ENCODE data around the gene EPHA1.

The EPHA1 gene

DNA sequence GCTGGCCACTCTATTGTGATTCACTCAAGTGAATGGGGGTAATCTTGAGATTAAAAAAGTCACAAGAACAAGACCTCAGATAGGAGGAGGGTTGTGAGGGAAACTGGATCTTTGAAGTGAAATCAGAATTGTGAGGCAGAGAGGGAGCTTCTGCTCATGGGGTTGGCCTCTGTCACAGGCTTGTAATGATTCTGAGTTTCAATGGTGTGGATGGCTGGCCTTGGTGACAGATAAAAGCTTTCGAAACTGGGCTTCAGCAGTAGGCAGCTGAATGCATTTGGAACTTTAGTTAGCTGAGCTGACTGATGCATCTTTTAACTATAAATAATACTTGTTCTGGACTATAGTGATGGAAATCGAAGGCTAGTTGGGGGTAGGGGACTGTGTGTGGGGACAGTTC, 46.8 kb upstream of the EPHA1 start:
- Histone ChIP-seq H3K4me3 (ENCODE audit: severe bottlenecking) (no peak overlapping the region), H3K9me3 (ENCODE audit: severe bottlenecking) (no peaks in the 10 kb centered on the region), H3K4me1 (ENCODE audit: insufficient read depth, poor library complexity, severe bottlenecking) (peaks cover 14% of the 10 kb centered on the region), H3K27me3 (ENCODE audit: insufficient read depth, poor library complexity, severe bottlenecking) (no peaks in the 10 kb centered on the region), H3K36me3 (ENCODE audit: low read depth) (no peaks in the 10 kb centered on the region), H3K27ac (ENCODE audit: poor library complexity, severe bottlenecking) (no peak overlapping the region)
- ATAC-seq (ENCODE audit: low read depth), result no peak
- TF ChIP-seq, protein P1, sequence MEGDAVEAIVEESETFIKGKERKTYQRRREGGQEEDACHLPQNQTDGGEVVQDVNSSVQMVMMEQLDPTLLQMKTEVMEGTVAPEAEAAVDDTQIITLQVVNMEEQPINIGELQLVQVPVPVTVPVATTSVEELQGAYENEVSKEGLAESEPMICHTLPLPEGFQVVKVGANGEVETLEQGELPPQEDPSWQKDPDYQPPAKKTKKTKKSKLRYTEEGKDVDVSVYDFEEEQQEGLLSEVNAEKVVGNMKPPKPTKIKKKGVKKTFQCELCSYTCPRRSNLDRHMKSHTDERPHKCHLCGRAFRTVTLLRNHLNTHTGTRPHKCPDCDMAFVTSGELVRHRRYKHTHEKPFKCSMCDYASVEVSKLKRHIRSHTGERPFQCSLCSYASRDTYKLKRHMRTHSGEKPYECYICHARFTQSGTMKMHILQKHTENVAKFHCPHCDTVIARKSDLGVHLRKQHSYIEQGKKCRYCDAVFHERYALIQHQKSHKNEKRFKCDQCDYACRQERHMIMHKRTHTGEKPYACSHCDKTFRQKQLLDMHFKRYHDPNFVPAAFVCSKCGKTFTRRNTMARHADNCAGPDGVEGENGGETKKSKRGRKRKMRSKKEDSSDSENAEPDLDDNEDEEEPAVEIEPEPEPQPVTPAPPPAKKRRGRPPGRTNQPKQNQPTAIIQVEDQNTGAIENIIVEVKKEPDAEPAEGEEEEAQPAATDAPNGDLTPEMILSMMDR (IDR thresholded peaks at IDR 0.05; ENCODE audit: poor library complexity, severe bottlenecking), result no peak
- DNase-seq (ENCODE audit: low spot score), result no peak

DNA sequence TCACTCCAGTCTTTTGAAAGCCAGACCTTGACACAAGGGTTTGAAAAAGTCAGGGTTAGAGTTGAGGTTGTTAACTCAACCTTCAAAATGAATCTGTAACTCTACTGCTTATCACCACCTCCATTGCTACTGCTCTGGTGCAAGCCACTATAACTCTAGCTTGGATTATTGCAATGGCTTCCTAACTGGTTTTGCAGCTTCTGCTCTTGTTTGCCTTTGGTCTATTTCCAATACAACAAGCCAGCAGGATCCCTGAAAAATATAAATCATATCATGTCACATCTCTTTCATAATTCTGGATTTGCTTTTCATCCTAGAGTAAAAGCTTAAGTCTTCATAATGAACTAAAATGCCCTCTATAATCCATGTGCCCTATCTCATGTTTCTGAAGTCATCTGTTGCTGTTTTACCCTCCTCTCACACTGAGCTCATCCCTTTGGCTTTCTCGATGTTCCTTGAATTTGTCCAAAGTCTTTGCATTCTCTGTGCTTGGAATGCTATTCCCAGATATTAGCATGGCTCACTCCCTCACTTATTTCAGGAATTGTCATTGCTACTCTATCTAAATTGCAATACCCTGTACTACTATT, 45.5 kb upstream of the EPHA1 start:
- TF ChIP-seq, protein P1 (IDR thresholded peaks at IDR 0.05; ENCODE audit: poor library complexity, severe bottlenecking), result no peak
- H3K4me3 ChIP-seq (ENCODE audit: severe bottlenecking), result no peak overlapping the region
- DNase-seq (ENCODE audit: low spot score) (no peak), ATAC-seq (ENCODE audit: low read depth) (no peak)
- no peak overlapping the region for H3K27ac ChIP-seq (ENCODE audit: poor library complexity, severe bottlenecking)
- H3K27me3 ChIP-seq (ENCODE audit: insufficient read depth, poor library complexity, severe bottlenecking), result no peaks in the 10 kb centered on the region
- H3K9me3 ChIP-seq (ENCODE audit: severe bottlenecking), result no peaks in the 10 kb centered on the region
- peaks cover 14% of the 10 kb centered on the region for H3K4me1 ChIP-seq (ENCODE audit: insufficient read depth, poor library complexity, severe bottlenecking)
- H3K36me3 ChIP-seq (ENCODE audit: low read depth), result no peaks in the 10 kb centered on the region

DNA sequence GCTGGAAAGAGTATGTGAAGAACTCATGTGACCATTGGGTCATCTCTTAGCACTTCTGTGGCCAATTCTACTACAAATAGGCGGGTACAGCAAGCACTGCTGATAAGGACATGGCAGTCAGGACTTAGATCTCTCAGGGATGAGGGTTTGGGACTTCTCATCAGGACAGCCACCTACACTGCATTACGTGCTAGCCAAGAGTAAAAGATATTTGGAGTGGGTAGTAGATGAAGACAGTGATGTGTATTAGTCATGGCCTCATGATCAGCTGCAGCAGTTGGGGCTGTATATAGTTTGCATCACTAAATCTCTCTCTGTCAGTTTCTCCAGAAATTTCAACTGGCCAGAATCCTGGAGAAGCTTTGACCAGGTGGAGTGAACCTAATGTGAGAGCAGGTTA, 43.8 kb upstream of the EPHA1 start:
- Histone ChIP-seq H3K4me3 (ENCODE audit: severe bottlenecking) (no peak overlapping the region), H3K4me1 (ENCODE audit: insufficient read depth, poor library complexity, severe bottlenecking) (peaks cover 6% of the 10 kb centered on the region)
- no peak for ATAC-seq (ENCODE audit: low read depth)

DNA sequence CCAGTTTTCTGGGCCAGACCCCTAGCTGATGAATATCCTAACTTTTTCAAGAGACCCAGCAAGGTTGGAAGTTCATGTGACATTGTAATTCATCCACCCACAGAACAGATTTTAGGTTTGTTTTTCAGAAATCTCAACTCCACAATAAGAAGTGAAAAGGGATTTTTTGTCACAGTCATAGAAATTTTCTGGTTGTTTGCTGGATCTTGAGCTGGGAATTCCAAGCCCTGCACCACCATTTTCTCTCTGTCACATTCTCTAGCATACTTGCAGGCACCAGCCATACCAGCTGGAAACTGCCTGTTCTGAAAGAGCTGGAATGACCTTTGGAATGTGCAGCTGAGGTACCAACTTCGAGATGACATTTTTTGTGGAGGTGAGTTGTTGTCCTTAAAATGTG, 43.1 kb upstream of the EPHA1 start:
- Histone ChIP-seq H3K4me1 (ENCODE audit: insufficient read depth, poor library complexity, severe bottlenecking) (no peaks in the 10 kb centered on the region), H3K27me3 (ENCODE audit: insufficient read depth, poor library complexity, severe bottlenecking) (no peaks in the 10 kb centered on the region), H3K27ac (ENCODE audit: poor library complexity, severe bottlenecking) (no peak overlapping the region), H3K4me3 (ENCODE audit: severe bottlenecking) (no peak overlapping the region), H3K36me3 (ENCODE audit: low read depth) (no peaks in the 10 kb centered on the region), H3K9me3 (ENCODE audit: severe bottlenecking) (no peaks in the 10 kb centered on the region)
- TF ChIP-seq, protein P1 (IDR thresholded peaks at IDR 0.05; ENCODE audit: poor library complexity, severe bottlenecking), result no peak
- DNase-seq (ENCODE audit: low spot score) (no peak), ATAC-seq (ENCODE audit: low read depth) (no peak)

More for the DNA sequence above, 43.8 kb upstream of the EPHA1 start:
- Histone ChIP-seq H3K36me3 (ENCODE audit: low read depth) (no peaks in the 10 kb centered on the region), H3K27me3 (ENCODE audit: insufficient read depth, poor library complexity, severe bottlenecking) (no peaks in the 10 kb centered on the region), H3K27ac (ENCODE audit: poor library complexity, severe bottlenecking) (no peak overlapping the region), H3K9me3 (ENCODE audit: severe bottlenecking) (no peaks in the 10 kb centered on the region)
- TF ChIP-seq, protein P1 (IDR thresholded peaks at IDR 0.05; ENCODE audit: poor library complexity, severe bottlenecking), result no peak
- no peak for DNase-seq (ENCODE audit: low spot score)

DNA sequence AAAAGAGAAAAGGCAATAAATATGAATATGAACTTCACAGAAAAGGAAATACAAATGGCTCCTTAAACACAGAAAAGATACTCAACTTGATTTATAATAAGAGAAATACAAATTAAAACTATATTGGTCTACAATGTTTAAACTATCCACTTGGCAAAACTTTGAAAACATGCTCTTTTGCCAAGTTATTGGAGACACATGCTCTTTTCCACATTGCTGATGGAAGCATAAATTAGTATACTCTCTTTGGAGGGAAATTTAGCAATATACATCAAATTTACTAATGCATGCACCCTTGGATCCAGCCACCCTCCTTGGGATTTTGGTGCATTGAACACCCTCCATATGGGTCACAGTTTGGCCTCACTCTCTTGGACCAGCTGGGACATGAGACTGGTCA, 42.5 kb upstream of the EPHA1 start:
- no peaks in the 10 kb centered on the region for H3K4me1 ChIP-seq (ENCODE audit: insufficient read depth, poor library complexity, severe bottlenecking)
- DNase-seq (ENCODE audit: low spot score) (no peak), ATAC-seq (ENCODE audit: low read depth) (no peak)
- no peaks in the 10 kb centered on the region for H3K9me3 ChIP-seq (ENCODE audit: severe bottlenecking)
- no peak overlapping the region for H3K27ac ChIP-seq (ENCODE audit: poor library complexity, severe bottlenecking)
- TF ChIP-seq, protein P1 (IDR thresholded peaks at IDR 0.05; ENCODE audit: poor library complexity, severe bottlenecking), result no peak
- no peaks in the 10 kb centered on the region for H3K36me3 ChIP-seq (ENCODE audit: low read depth)
- no peak overlapping the region for H3K4me3 ChIP-seq (ENCODE audit: severe bottlenecking)
- no peaks in the 10 kb centered on the region for H3K27me3 ChIP-seq (ENCODE audit: insufficient read depth, poor library complexity, severe bottlenecking)

Data from RWPE2 (cell line).